ENCODE results near the gene TROAP.
"Not testable (repeated sequence)": the region's sequence is repeated elsewhere in the genome, so short reads cannot be mapped to it uniquely, and the experiment has no call there.

TROAP gene

GRCh38 chr12:49369411-49370145 is 46.5 kb downstream of the TROAP start:
- DNase-seq: peak; percentile 69 to 83

GRCh38 chr12:49370539-49370938 is 47.5 kb downstream of the TROAP start:
- DNase-seq: no peak

DNA sequence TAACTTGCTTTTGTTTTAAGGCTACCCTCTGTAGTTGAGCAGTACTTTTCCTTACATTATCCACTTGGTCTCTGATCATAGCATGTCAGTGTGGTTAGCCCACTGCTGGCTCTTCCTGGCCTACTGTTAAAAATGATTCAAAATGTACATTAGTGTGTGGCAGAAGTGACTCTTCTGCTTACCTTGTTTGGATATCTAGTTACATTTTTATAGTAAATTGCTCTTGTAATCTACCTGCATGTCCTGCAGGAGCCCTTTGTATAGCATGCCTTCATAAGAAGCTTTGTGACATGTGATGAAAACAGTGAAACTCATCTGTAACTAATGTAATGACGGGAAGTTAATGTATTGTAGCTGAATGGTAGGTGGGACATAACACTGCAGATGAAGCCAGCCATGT is 52.4 kb downstream of the TROAP start:
- DNase-seq: no peak

DNA sequence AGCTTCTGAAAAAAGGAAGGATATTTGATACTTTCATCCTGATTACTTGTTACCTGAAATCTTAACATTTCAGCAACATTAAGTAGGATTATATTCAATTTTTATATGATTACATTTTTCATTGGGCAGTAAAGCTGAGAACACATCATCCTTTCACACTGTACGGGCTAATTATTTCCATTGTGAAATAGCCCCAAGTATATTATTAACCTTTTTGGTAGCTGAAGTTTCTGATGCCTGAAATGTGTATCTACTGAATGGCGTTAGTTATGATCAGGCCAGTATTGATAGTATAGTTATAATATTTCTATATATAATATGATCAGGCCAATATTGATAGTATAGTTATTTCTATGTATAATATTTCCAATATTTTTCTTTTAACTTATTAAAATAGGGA is 54.3 kb downstream of the TROAP start:
- DNase-seq: no peak

DNA sequence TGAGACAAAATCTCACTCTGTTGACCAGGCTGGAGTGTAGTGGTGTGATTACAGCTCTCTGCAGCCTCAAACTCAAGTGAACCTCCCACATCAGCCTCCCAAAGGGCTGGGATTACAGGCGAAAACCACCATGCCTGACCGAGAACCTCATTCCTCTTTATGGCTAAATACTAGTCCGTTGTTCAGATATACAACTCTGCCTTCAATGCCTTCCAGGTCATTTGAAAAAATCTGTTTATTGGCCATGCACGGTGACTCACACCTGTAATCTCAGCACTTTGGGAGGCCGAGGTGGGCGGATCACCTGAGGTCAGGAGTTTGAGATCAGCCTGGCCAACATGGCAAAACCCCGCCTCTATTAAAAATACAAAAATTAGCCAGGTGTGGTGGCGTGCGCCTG is 57.1 kb downstream of the TROAP start:
- not testable (repeated sequence) for DNase-seq
